Ascending aorta (tissue), 2 donors: ENCODE measurements around the gene PRKAA1. TPM values are rescaled to one million over a fixed set of nuclear protein-coding genes. Genes with fewer than 3 reads are reported as not detected.

ENCODE experiments used
- DNase-seq, 2 donors: peaks; one replicate each; pipeline ENCODE4 v3.0.0-alpha.2; 2019; ENCODE audit warnings: low spot score in 2 of 2
- H3K27ac ChIP-seq, 2 donors: fragments of 200-600 bp; sonication (generic); one replicate each; pipeline ENCODE4 v1.5.1; 2016 to 2017; ENCODE audit warnings: mild to moderate bottlenecking in 1 of 2
- H3K27me3 ChIP-seq: fragments of 200-600 bp; sonication (generic); one replicate; pipeline ENCODE4 v1.5.1; 2017
- H3K36me3 ChIP-seq, 2 donors: fragments of 200-600 bp; sonication (generic); one replicate each; pipeline ENCODE4 v1.5.1; 2016
- H3K4me1 ChIP-seq, 2 donors: fragments of 200-600 bp; sonication (generic); one replicate each; pipeline ENCODE4 v1.5.1; 2016 to 2017; ENCODE audit warnings: mild to moderate bottlenecking in 1 of 2
- H3K4me3 ChIP-seq, 2 donors: fragments of 200-600 bp; sonication (generic); one replicate each; pipeline ENCODE4 v1.5.1; 2016 to 2017; ENCODE audit warnings: mild to moderate bottlenecking in 1 of 2
- H3K9me3 ChIP-seq, 2 donors: fragments of 200-600 bp; sonication (generic); one replicate each; pipeline ENCODE4 v1.5.1; 2016
- intact Hi-C: fragments of 100-400 bp; cut with DNase I; formaldehyde crosslinking; loops from one replicate; pipeline ENCODE4 v1.15.1; 2023
- total RNA-seq: library from RNA; depleted of rRNA; stranded (reverse); fragments of >200 nt; gene quantifications from one replicate; pipeline ENCODE4 v1.1.0, GENCODE V29; 2016
- TF ChIP-seq, protein P1 (sequence below), 3 experiments: fragments of 200-600 bp in 2 of 3; fragments of 450-650 bp in 1 of 3; sonication (generic) in 2 of 3; IDR thresholded peaks; one replicate each; pipeline ENCODE4 v1.5.1; 2016 to 2019; ENCODE audit warnings: antibody characterized with exemption in 3 of 3, mild to moderate bottlenecking in 1 of 3, moderate library complexity in 1 of 3

Gene PRKAA1
- total RNA-seq, 1 donor from 2014 or later, result 90.3 TPM

DNA sequence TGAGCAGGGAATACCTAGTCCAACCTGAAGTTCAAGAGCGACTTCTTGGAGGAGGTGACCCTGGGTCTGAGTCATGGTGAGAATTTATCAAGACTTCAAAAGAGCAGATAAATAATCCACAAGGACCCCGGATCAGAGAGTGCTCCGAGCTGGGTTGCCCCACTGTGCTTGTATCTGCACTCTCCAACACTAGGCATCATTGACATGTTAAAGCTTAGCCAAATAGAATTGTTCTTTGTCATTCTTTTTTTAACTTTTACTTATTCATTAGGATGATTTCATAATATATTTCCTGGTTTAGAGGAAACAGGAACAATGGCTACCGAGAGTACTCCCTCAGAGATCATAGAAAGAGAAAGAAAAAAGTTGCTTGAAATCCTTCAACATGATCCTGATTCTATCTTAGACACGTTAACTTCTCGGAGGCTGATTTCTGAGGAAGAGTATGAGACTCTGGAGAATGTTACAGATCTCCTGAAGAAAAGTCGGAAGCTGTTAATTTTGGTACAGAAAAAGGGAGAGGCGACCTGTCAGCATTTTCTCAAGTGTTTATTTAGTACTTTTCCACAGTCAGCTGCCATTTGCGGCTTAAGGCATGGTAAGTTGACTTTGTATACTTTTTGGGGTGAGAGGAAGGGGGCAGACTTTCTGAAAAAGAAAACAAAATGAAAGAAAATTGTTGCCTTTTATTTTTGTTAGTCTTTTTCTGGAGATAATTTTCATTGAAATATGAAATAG lies 43.1 kb upstream of the PRKAA1 start, which contains the start of gene CARD6:
CARD6 (plus strand) TSS at position 300 of the 738 bp plus-strand sequence; CDS start at position 316, 16 bp downstream.
- DNase-seq, result no peak
- peak within 1 kb of the TSS; percentile 45 to 68 for H3K27ac ChIP-seq
- H3K27me3 ChIP-seq, result no peaks in the 10 kb centered on the region
- H3K4me3 ChIP-seq, result peak within 1 kb of the TSS; percentile 46 to 59
- no peaks in the 10 kb centered on the region for H3K9me3 ChIP-seq
- no peaks in the 10 kb centered on the region for H3K36me3 ChIP-seq
- intact Hi-C loops, result loop anchor here (5.0 kb wide), 1 partner anchor 36 kb away; no protein-coding TSS in a partner anchor
- TF ChIP-seq, protein P1, sequence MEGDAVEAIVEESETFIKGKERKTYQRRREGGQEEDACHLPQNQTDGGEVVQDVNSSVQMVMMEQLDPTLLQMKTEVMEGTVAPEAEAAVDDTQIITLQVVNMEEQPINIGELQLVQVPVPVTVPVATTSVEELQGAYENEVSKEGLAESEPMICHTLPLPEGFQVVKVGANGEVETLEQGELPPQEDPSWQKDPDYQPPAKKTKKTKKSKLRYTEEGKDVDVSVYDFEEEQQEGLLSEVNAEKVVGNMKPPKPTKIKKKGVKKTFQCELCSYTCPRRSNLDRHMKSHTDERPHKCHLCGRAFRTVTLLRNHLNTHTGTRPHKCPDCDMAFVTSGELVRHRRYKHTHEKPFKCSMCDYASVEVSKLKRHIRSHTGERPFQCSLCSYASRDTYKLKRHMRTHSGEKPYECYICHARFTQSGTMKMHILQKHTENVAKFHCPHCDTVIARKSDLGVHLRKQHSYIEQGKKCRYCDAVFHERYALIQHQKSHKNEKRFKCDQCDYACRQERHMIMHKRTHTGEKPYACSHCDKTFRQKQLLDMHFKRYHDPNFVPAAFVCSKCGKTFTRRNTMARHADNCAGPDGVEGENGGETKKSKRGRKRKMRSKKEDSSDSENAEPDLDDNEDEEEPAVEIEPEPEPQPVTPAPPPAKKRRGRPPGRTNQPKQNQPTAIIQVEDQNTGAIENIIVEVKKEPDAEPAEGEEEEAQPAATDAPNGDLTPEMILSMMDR (IDR thresholded peaks at IDR 0.05), result no peak
- H3K4me1 ChIP-seq, result peaks cover 0 to 2% of the 10 kb centered on the region in 2 donors

DNA sequence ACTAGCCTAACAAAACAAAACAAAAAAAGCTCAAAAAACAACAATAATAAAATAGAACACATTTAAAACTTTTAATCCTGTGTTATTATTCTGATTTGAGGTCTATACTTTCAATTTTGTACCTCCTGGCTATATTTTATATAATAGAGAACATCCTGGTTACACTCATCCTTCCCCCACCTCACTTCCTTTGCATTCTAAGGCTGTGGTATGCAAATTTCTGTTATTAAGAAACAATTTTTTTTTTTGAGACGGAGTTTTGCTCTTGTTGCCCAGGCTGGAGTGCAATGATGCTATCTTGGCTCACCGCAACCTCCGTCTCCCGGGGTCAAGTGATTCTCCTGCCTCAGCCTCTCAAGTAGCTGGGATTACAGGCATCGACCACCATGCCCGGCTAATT lies 39.9 kb upstream of the PRKAA1 start:
- Histone ChIP-seq H3K36me3 (peaks cover 8 to 10% of the 10 kb centered on the region in 2 donors), H3K27me3 (no peaks in the 10 kb centered on the region), H3K4me1 (peaks cover 4 to 15% of the 10 kb centered on the region in 2 donors), H3K4me3 (no peak overlapping the region), H3K27ac (no peak overlapping the region), H3K9me3 (no peaks in the 10 kb centered on the region)
- no peak for DNase-seq
- intact Hi-C loops, result loop anchor here (5.0 to 10.0 kb wide), 2 partner anchors 161 to 1067 kb away; partner anchors contain the start of genes PTGER4 and RIMOC1
- TF ChIP-seq, protein P1 (IDR thresholded peaks at IDR 0.05), result no peak

DNA sequence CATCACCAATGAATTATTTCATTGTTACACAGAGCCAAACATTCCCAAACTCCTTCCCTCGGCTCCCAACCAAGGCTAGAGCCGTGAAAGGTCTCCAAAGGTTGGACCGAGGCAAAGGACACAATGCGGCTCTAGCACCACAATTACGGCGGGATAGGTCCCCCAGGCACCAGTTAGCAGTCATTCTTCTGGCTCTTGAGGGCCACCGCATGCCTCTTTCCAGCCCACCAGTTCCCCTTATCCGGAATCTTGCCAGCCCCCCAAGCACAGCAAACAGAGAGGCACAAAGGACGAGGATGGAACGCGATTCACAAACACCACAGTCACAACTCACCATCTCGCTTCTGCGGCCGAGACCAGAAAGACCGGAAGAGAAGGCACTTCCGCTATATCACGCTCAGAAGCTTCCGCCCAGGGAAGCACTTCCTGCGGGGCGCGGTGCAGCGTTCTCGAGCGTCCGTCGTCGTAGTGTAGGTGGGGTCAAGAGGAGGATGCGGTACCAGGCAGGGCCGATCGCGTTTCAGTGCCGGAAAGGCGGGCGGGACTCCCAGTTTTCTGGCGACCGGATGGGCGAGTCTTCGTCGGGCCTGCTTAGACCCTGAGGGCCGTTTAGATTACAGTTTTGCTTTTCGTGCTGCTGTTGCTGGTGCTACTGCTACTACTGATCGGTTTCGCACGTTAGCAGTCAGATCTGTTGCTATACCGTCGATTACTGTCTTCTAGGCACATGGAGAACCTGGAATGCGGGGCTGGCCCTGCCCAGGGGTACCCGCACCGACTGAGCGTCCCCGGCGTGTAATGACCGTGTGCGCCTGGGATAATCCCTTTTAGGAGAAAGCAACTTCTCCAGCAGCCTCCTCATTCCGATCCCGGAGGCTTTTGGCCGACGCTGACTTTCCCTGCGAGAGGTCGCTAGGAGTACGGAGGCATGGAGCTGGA lies 36.9 kb upstream of the PRKAA1 start, which contains the start of gene RPL37:
RPL37 (minus strand) TSS at position 374 of the 939 bp plus-strand sequence; CDS start at position 337, 37 bp downstream.
- H3K4me3 ChIP-seq, result peak within 1 kb of the TSS; percentile 70 to 75
- H3K27me3 ChIP-seq, result no peaks in the 10 kb centered on the region
- peaks cover 4 to 15% of the 10 kb centered on the region in 2 donors for H3K4me1 ChIP-seq
- peak; percentile 80 to 98 for DNase-seq
- TF ChIP-seq, protein P1 (IDR thresholded peaks at IDR 0.05), result no peak
- no peaks in the 10 kb centered on the region for H3K9me3 ChIP-seq
- H3K36me3 ChIP-seq, result peaks cover 34 to 39% of the 10 kb centered on the region in 2 donors
- intact Hi-C loops, result loop anchor here (1.0 to 10.0 kb wide), 4 partner anchors 37 to 1070 kb away; partner anchors contain the start of genes PRKAA1, PTGER4, RIMOC1 and TTC33
- H3K27ac ChIP-seq, result peak within 1 kb of the TSS; percentile 94 to 99

DNA sequence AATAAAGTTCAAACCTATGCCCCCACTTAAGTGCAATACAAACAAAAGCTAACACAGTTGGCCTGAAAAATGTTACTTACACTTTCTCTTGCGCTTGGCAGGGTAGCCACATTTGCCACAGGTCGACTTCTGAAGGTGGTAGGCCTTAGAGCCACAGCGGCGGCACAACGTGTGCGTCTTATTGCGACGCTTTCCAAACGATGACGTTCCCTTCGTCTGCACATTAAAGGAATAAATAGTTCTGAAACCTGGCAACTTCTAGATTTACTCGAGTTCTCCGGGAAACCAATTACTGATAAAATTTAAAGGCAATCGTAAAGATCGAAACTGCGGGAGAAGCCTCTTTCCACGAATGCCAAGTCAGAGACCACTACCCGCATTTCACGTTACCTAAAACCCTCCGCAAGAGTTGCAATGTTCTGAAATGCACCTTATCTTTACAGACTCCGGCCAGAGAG lies 36.2 kb upstream of the PRKAA1 start:
- DNase-seq, result no peak
- intact Hi-C loops, result loop anchor here (10.0 kb wide), 1 partner anchor 1070 kb away; the partner anchor contains the start of gene RIMOC1

More for the DNA sequence above, 36.2 kb upstream of the PRKAA1 start:
- no peaks in the 10 kb centered on the region for H3K27me3 ChIP-seq
- peaks cover 40 to 46% of the 10 kb centered on the region in 2 donors for H3K36me3 ChIP-seq
- H3K9me3 ChIP-seq, result no peaks in the 10 kb centered on the region
- peak overlapping the region; percentile 70 to 75 for H3K4me3 ChIP-seq
- TF ChIP-seq, protein P1 (IDR thresholded peaks at IDR 0.05), result no peak
- peaks cover 4 to 15% of the 10 kb centered on the region in 2 donors for H3K4me1 ChIP-seq
- H3K27ac ChIP-seq, result peak overlapping the region; percentile 94 to 99
